SK-N-DZ (cell line): ENCODE results near the gene KRT34.

Experiments
- DNase-seq: peaks from one replicate; pipeline ENCODE4 v3.0.0-alpha.2; 2015; ENCODE audit warnings: low spot score

Gene KRT34

DNA sequence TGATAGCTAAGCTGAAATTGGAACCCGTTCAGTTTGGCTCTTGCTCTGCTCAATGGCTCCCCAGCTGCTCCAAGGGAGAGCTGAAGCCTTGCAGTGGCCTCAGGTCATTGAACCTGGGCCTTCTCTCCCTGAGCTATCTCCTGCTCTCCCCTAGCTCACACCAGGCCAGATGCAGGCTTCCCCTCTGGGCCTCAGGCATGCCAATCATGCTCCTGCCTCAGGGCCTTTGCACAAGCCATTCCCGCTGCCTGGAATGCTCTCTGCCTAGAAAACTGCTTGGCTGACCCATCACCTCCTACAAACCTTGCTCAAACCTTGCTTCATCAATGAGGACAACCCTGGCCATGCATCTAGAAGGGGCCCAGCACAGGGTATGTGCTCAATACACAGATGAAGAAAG is 49.9 kb downstream of the KRT34 start:
- DNase-seq: no peak

DNA sequence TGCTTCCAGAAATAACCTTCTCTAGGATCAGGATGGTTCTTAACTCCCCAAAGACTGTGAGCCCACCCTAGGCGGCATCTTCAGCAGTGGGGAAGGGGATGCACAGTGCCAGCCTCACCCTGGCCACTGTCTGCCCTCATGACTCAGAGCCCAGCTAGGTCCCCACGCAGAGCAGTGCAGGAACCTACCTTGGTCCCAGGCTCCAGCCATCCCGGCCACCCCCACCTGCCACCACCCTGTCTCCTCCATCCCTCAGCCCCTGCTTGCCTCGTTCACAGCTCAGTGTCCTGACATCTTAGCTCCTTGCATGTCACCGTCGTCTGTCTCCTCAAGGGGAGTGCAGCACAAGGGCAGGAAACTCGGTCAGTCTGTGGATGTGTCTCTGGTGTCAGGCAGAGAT is 50.5 kb downstream of the KRT34 start:
- no peak for DNase-seq

DNA sequence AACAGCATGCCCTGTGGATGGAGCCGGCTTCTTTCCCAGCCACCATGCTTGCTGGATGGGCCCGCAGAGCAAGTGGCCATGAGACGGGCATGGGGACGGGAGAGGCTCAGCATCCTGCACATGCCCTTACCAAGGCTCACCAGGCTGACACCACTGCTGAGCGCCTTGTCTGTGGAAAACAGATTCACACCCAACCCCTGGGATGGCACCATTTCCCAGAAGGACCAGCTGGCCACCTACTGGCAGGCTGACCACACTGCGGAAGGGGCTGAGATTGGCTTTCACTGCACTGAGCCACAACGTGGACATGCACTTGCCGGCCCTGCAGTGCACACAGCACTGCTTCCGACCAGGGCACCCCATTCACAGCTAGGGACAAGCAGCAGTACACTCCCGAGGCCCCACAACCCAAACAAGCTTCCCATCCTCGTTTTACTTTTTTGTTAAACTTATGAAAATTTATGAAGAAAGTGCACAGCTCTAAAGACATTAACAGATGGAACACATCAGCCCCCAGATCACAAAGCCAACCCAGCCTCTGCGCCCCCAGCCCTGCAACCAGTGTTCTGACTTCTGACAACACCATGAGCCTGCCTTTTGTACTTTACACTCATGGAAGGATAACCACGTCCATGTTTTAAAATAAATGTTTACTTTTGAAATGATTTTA is 52.7 kb downstream of the KRT34 start:
- DNase-seq: peak; percentile 12

DNA sequence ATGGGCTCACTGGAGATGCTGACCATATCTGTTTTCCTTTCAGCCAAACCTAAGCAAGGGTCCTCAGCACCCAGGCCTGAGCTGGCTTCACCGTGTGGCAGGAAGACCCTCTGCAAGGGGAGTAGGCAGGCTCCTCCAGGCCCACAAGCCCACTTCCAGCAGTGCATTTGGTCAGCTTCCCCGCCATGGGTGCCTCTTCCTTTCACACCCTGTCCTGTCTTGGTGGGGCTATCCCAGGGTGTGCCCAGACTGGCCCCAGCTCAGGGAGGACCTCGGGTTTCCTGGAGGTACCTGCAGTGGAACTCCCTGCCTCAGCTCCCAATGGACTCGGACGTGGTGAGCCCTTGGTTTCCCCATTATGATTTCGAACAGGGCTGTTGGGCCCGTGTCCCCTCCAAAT is 53.9 kb downstream of the KRT34 start:
- no peak for DNase-seq
